Gastrocnemius medialis (tissue), 4 donors: ENCODE data around the gene ZBTB46. TPM values are rescaled to one million over a fixed set of nuclear protein-coding genes. Genes with fewer than 3 reads are reported as not detected.
A peak's percentile ranks its signal among the peaks of the same experiment; 100 is the strongest.

Experiments
- ATAC-seq, 2 donors: fragments of 150-250 bp; one replicate each; pipeline ENCODE4 v1.9.1; 2016
- DNase-seq, 2 donors: peaks; one replicate each; pipeline ENCODE4 v3.0.0-alpha.2; 2019
- H3K27ac ChIP-seq, 4 donors: fragments of 200-600 bp; sonication (generic); 1 replicate in 1 of 4; 2 replicates in 3 of 4; pipeline ENCODE4 v1.5.1; 2016 to 2018; ENCODE audit warnings: mild to moderate bottlenecking in 2 of 4, moderate library complexity in 1 of 4
- H3K27me3 ChIP-seq, 3 donors: fragments of 200-600 bp; sonication (generic) in 2 of 3; 1 replicate in 1 of 3; 2 replicates in 2 of 3; pipeline versions ENCODE4 v1.5.1 to v1.6.0; 2016 to 2019; ENCODE audit warnings: mild to moderate bottlenecking in 1 of 3, moderate library complexity in 1 of 3
- H3K36me3 ChIP-seq, 2 donors: fragments of 200-600 bp; sonication (generic) in 1 of 2; one replicate each; pipeline ENCODE4 v1.5.1; 2017 to 2018
- H3K4me1 ChIP-seq, 2 donors: fragments of 200-600 bp; sonication (generic) in 1 of 2; one replicate each; pipeline ENCODE4 v1.5.1; 2016 to 2017; ENCODE audit warnings: mild to moderate bottlenecking in 2 of 2
- H3K4me3 ChIP-seq, 4 donors: fragments of 200-600 bp; sonication (generic) in 3 of 4; 1 replicate in 1 of 4; 2 replicates in 3 of 4; pipeline ENCODE4 v1.5.1; 2016 to 2019; ENCODE audit warnings: mild to moderate bottlenecking in 2 of 4
- H3K9me3 ChIP-seq, 3 donors: fragments of 200-600 bp; sonication (generic) in 2 of 3; 1 replicate in 1 of 3; 2 replicates in 2 of 3; pipeline ENCODE4 v1.5.1; 2016 to 2019
- POLR2A ChIP-seq, 2 donors: fragments of 450-650 bp; IDR thresholded peaks; one replicate each; pipeline ENCODE4 v1.6.1; 2017; ENCODE audit warnings: antibody characterized with exemption in 2 of 2, mild to moderate bottlenecking in 2 of 2, moderate library complexity in 2 of 2
- in situ Hi-C, 4 donors: fragments of 200-750 bp; cut with MboI; loops; one replicate each; pipeline versions ENCODE4 v1.15.0 to v1.8.0; 2017; ENCODE audit warnings: low sequenced_read_pairs in 4 of 4
- intact Hi-C: fragments of 100-400 bp; cut with DNase I; formaldehyde crosslinking; loops from one replicate; pipeline ENCODE4 v1.15.1; 2023; ENCODE audit warnings: low total_unique reads
- total RNA-seq, 4 donors: library from RNA; depleted of rRNA; stranded (reverse); fragments of >200 nt; gene quantifications; one replicate each; pipeline versions ENCODE4 v1.1.0 to v1.2.3, GENCODE V29; 2016
- TF ChIP-seq, protein P1 (sequence below), 5 experiments: fragments of 450-650 bp in 3 of 5; fragments of 200-600 bp in 2 of 5; sonication (generic) in 2 of 5; IDR thresholded peaks in 4 of 5; conservative IDR thresholded peaks in 1 of 5; 1 replicate in 4 of 5; 2 replicates in 1 of 5; pipeline ENCODE4 v1.5.1; 2016 to 2019; ENCODE audit warnings: antibody characterized with exemption in 5 of 5, mild to moderate bottlenecking in 3 of 5, moderate library complexity in 3 of 5

The ZBTB46 gene
- total RNA-seq, 4 donors from 2014 or later = 4.3 to 7.1 (median 5.6) TPM

DNA sequence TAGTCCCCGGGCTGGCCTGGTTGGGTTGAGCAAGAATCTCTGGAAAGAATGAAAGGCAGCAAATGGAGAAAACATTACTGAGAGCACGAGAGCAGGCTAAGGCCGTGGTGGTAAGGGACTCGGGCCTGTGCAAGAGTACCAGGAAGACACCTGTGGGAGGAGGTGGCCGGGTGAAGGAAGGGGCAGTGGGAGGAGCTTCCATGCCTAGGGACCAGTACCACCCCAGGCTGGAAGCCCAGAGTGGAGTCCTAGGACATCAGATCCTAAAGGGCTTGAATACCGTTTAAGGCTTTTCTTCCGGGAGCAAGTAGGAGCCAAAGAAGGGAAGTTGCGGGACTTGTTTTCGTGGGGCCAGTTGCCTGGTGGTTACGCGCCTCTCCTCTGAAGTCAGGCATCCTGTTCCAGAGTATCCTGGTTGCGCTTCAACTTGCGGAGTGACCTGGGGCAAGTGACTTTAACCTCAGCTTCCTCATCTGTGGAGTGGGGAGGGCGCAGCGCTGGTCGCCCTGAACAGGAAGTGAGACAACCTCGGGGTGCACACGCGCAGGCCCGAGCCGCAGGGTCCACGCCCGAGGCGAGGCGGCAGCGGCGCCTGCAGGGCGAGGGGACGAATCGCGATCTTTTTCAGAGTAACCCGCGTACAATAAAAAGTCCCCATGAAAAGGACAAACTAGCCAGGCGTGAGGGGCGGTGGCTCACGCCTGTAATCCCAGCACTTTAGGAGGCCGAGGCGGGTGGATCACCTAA lies 32.9 kb upstream of the ZBTB46 start:
- TF ChIP-seq, protein P1, sequence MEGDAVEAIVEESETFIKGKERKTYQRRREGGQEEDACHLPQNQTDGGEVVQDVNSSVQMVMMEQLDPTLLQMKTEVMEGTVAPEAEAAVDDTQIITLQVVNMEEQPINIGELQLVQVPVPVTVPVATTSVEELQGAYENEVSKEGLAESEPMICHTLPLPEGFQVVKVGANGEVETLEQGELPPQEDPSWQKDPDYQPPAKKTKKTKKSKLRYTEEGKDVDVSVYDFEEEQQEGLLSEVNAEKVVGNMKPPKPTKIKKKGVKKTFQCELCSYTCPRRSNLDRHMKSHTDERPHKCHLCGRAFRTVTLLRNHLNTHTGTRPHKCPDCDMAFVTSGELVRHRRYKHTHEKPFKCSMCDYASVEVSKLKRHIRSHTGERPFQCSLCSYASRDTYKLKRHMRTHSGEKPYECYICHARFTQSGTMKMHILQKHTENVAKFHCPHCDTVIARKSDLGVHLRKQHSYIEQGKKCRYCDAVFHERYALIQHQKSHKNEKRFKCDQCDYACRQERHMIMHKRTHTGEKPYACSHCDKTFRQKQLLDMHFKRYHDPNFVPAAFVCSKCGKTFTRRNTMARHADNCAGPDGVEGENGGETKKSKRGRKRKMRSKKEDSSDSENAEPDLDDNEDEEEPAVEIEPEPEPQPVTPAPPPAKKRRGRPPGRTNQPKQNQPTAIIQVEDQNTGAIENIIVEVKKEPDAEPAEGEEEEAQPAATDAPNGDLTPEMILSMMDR (IDR thresholded peaks at IDR 0.05 in 4 of 5, conservative IDR thresholded peaks at IDR 0.05 in 1 of 5) = peak; percentile 59 to 73 (median 69)
- TF ChIP-seq POLR2A (IDR thresholded peaks at IDR 0.05) = no peak
- peak overlapping the region; percentile 70 to 99 (median 88) for H3K4me3 ChIP-seq
- intact Hi-C loops = loop anchor here (2.0 to 10.0 kb wide), 4 partner anchors 33 to 239 kb away; partner anchors contain the start of genes GMEB2 and ZBTB46
- no peaks in the 10 kb centered on the region for H3K27me3 ChIP-seq
- ATAC-seq (peak; percentile 45 to 50), DNase-seq (peak; percentile 68 to 76)
- peak overlapping the region; percentile 97 to 99 (median 98) for H3K27ac ChIP-seq
- peaks cover 27 to 34% of the 10 kb centered on the region in 2 donors for H3K4me1 ChIP-seq
- in situ Hi-C loops = loop anchor here in 1 of 4 donors (10.0 kb wide), 1 partner anchor 79 kb away; no protein-coding TSS in a partner anchor
- H3K36me3 ChIP-seq = peaks cover 0 to 5% of the 10 kb centered on the region in 2 donors
- H3K9me3 ChIP-seq = no peaks in the 10 kb centered on the region

DNA sequence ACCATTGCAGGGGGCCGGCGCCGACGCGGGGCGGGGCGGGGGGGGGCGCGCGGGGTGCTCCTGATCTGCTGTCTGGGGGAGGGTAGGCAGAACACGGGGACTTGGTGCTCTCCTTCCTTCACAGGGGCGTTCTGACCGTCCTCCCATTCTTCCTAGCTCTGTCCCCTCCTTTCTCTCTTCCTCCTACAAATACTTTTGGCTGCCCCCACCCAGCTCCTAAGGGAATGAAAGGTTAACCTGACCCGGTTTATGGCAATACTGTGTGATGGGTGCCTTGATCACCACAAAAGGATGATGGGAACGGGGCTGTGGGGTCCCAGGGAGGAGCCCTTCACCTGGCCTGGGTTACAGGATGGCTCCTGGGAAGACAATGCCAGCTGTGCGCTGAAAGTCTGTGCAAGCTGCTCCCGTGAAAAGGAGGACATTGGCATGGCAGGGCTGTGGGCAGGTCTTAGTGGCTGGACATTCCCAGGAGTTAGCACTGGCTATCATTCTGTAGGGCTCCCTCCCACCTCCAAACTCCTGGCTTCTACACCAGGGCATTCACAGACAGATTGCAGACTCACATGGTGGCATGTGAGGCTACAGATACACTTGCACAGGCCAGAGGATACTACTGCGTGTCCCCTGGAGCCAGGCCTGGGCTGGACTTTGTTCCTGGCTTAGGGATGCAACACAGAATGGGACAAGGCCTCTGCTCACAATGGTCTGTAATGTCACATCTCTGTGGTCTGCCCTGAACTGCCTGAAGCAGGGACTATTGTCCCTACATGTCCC lies 32.1 kb upstream of the ZBTB46 start:
- no peak for DNase-seq
- no peak for ATAC-seq
- TF ChIP-seq, protein P1 (IDR thresholded peaks at IDR 0.05 in 4 of 5, conservative IDR thresholded peaks at IDR 0.05 in 1 of 5) = no peak
- TF ChIP-seq POLR2A (IDR thresholded peaks at IDR 0.05) = no peak
- peaks cover 29 to 42% of the 10 kb centered on the region in 2 donors for H3K4me1 ChIP-seq
- H3K36me3 ChIP-seq = no peaks in the 10 kb centered on the region
- H3K4me3 ChIP-seq = peak overlapping the region; percentile 70 to 99 (median 88)
- H3K27me3 ChIP-seq = no peaks in the 10 kb centered on the region
- in situ Hi-C loops = loop anchor here in 1 of 4 donors (10.0 kb wide), 1 partner anchor 78 kb away; no protein-coding TSS in a partner anchor
- H3K9me3 ChIP-seq = no peaks in the 10 kb centered on the region
- intact Hi-C loops = loop anchor here (10.0 kb wide), 1 partner anchor 238 kb away; the partner anchor contains the start of gene GMEB2
- H3K27ac ChIP-seq = peak overlapping the region; percentile 97 to 99 (median 98)

DNA sequence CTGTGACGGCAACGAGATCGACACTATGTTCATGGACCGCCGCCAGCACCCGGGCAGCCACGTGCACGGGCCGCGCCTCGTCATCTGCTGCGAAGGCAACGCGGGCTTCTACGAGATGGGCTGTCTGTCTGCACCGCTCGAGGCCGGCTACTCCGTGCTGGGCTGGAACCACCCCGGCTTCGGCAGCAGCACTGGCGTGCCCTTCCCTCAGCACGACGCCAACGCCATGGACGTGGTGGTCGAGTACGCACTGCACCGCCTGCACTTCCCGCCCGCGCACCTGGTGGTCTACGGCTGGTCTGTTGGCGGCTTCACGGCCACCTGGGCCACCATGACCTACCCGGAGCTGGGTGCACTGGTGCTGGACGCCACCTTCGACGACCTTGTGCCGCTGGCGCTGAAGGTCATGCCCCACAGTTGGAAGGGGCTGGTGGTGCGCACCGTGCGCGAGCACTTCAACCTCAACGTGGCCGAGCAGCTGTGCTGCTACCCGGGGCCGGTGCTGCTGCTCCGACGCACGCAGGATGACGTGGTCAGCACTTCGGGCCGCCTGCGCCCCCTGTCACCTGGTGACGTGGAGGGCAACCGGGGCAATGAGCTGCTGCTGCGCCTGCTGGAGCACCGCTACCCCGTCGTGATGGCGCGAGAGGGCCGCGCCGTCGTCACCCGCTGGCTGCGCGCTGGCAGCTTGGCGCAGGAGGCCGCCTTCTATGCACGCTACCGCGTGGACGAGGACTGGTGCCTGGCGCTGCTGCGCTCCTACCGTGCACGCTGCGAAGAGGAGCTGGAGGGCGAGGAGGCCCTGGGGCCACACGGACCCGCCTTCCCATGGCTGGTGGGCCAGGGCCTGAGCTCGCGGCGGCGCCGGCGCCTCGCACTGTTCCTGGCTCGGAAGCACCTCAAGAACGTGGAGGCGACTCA lies 31.2 kb upstream of the ZBTB46 start:
- TF ChIP-seq, protein P1 (IDR thresholded peaks at IDR 0.05 in 4 of 5, conservative IDR thresholded peaks at IDR 0.05 in 1 of 5) = no peak
- no peak for TF ChIP-seq POLR2A (IDR thresholded peaks at IDR 0.05)
- Histone ChIP-seq H3K27ac (no peak overlapping the region), H3K36me3 (no peaks in the 10 kb centered on the region), H3K4me3 (no peak overlapping the region), H3K27me3 (peaks cover 0 to under 1% (median 0%) of the 10 kb centered on the region in 3 donors), H3K9me3 (no peaks in the 10 kb centered on the region), H3K4me1 (peaks cover 35 to 49% of the 10 kb centered on the region in 2 donors)
- intact Hi-C loops = loop anchor here (10.0 kb wide), 1 partner anchor 237 kb away; the partner anchor contains the start of gene GMEB2
- in situ Hi-C loops = loop anchor here in 1 of 4 donors (10.0 kb wide), 1 partner anchor 77 kb away; no protein-coding TSS in a partner anchor
- ATAC-seq (no peak), DNase-seq (no peak)
